Thyroid gland (tissue), 4 donors: ENCODE measurements around the gene DUS1L.

Experiments used
- POLR2A ChIP-seq, 2 donors: fragments of 450-650 bp; IDR thresholded peaks; one replicate each; pipeline ENCODE4 v1.6.1; 2017; ENCODE audit warnings: antibody characterized with exemption in 2 of 2, mild to moderate bottlenecking in 2 of 2, moderate library complexity in 1 of 2
- TF ChIP-seq, protein P1 (sequence below), 6 experiments: fragments of 200-600 bp in 3 of 6; fragments of 450-650 bp in 3 of 6; sonication (generic) in 3 of 6; IDR thresholded peaks; one replicate each; pipeline ENCODE4 v1.5.1; 2016 to 2019; ENCODE audit warnings: antibody characterized with exemption in 6 of 6, mild to moderate bottlenecking in 2 of 6, inconsistent platforms in 1 of 6, moderate library complexity in 1 of 6

DNA sequence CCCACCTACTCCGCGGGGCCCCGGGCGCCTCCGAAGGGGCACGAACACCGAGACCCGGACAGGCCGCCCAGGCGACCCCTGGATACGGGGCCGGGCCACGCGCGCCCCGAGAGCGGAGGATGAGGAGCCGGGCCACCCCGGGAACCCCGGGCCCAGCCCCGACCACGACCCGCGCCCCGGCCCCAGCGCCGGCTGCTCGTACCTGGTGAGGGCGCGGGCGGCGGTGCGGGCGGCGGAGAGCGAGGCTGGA lies 32.2 kb upstream of the DUS1L start:
- TF ChIP-seq, protein P1, sequence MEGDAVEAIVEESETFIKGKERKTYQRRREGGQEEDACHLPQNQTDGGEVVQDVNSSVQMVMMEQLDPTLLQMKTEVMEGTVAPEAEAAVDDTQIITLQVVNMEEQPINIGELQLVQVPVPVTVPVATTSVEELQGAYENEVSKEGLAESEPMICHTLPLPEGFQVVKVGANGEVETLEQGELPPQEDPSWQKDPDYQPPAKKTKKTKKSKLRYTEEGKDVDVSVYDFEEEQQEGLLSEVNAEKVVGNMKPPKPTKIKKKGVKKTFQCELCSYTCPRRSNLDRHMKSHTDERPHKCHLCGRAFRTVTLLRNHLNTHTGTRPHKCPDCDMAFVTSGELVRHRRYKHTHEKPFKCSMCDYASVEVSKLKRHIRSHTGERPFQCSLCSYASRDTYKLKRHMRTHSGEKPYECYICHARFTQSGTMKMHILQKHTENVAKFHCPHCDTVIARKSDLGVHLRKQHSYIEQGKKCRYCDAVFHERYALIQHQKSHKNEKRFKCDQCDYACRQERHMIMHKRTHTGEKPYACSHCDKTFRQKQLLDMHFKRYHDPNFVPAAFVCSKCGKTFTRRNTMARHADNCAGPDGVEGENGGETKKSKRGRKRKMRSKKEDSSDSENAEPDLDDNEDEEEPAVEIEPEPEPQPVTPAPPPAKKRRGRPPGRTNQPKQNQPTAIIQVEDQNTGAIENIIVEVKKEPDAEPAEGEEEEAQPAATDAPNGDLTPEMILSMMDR (IDR thresholded peaks at IDR 0.05) = no peak
- TF ChIP-seq POLR2A (IDR thresholded peaks at IDR 0.05) = no peak
